ENCODE measurements around the gene ORC6.

- TF ChIP-seq CTCF (IDR thresholded peaks at IDR 0.05): no peak
- no peak for TF ChIP-seq POLR2AphosphoS5 (IDR thresholded peaks at IDR 0.05)
Observed at GRCh38 chr16:46727184-46727583, 37.7 kb downstream of the ORC6 start.

Measured in stomach (tissue), 4 donors.